K562 (cell line): ENCODE data around the gene TP53TG5. TPM values are rescaled to one million over a fixed set of nuclear protein-coding genes. Genes with fewer than 3 reads are reported as not detected.

Experiments
- CBX2 ChIP-seq: fragments of 200-600 bp; sonication (generic); IDR thresholded peaks from one replicate; pipeline ENCODE4 v1.6.1; 2012; ENCODE audit warnings: mild to moderate bottlenecking, low read length, inconsistent platforms; ENCODE audit not compliant: insufficient read depth, poor library complexity, severe bottlenecking
- CREB1 ChIP-seq, 2 experiments: sonication (generic) in 1 of 2; formaldehyde crosslinking in 1 of 2; IDR thresholded peaks; 2 replicates each; pipeline versions ENCODE4 v1.6.1 to v1.8.0; 2012 to 2022; ENCODE audit warnings: inconsistent platforms in 1 of 2, mild to moderate bottlenecking in 1 of 2, missing genetic modification reagents in 1 of 2, moderate library complexity in 1 of 2
- DDX20 ChIP-seq: fragments of 450-650 bp; IDR thresholded peaks from 2 replicates; pipeline ENCODE4 v1.6.1; 2016; ENCODE audit warnings: missing genetic modification characterization, low read depth, mild to moderate bottlenecking, missing compliant biosample characterization, moderate library complexity
- DPF2 ChIP-seq: fragments of 450-650 bp; IDR thresholded peaks from 2 replicates; pipeline ENCODE4 v1.6.1; 2016
- ETS2 ChIP-seq: IDR thresholded peaks from 2 replicates; pipeline ENCODE4 v1.6.1; 2016; ENCODE audit warnings: borderline replicate concordance, missing genetic modification characterization, mild to moderate bottlenecking, moderate library complexity, missing compliant biosample characterization; ENCODE audit not compliant: poor library complexity, severe bottlenecking
- FOSL1 ChIP-seq: fragments of 200-800 bp; sonication (Bioruptor generic); conservative IDR thresholded peaks from 2 replicates; pipeline ENCODE4 v1.6.1; 2016; ENCODE audit warnings: missing genetic modification characterization, missing compliant biosample characterization
- FOXP1 ChIP-seq: sonication (generic); formaldehyde crosslinking; IDR thresholded peaks from 2 replicates; pipeline ENCODE4 v1.8.0; 2022; ENCODE audit warnings: mild to moderate bottlenecking, missing genetic modification reagents
- KDM4B ChIP-seq, 2 experiments: fragments of 450-650 bp in 1 of 2; sonication (generic) in 1 of 2; IDR thresholded peaks; 2 replicates each; pipeline ENCODE4 v1.6.1; 2016 to 2017; ENCODE audit warnings: borderline replicate concordance in 2 of 2, antibody characterized with exemption in 1 of 2, low read depth in 1 of 2, mild to moderate bottlenecking in 1 of 2
- RB1 ChIP-seq: fragments of 450-650 bp; IDR thresholded peaks from 2 replicates; pipeline ENCODE4 v1.6.1; 2017; ENCODE audit warnings: low read depth, mild to moderate bottlenecking
- RBBP5 ChIP-seq: fragments of 200-600 bp; sonication (generic); IDR thresholded peaks from 2 replicates; pipeline ENCODE4 v1.6.1; 2012; ENCODE audit warnings: borderline replicate concordance, mild to moderate bottlenecking, low read length, control low read depth, inconsistent platforms; ENCODE audit not compliant: insufficient read depth, poor library complexity, severe bottlenecking
- RBM39 ChIP-seq: fragments of 200-400 bp; formaldehyde crosslinking; optimal IDR thresholded peaks from 2 replicates; pipeline ENCODE3; 2018; ENCODE audit warnings: low read depth, low read length
- RFX7 ChIP-seq: fragments of 250-450 bp; sonication (Bioruptor Pico); IDR thresholded peaks from 2 replicates; pipeline ENCODE4 v1.5.1; 2021; ENCODE audit warnings: mild to moderate bottlenecking
- SIN3B ChIP-seq: fragments of 450-650 bp; IDR thresholded peaks from 2 replicates; pipeline ENCODE4 v1.6.1; 2017; ENCODE audit warnings: low read depth, mild to moderate bottlenecking, moderate library complexity
- SNRNP70 ChIP-seq: fragments of 200-400 bp; formaldehyde crosslinking; optimal IDR thresholded peaks from 2 replicates; pipeline ENCODE3; 2017; ENCODE audit warnings: low read depth, low read length
- SPI1 ChIP-seq: IDR thresholded peaks from 2 replicates; pipeline ENCODE4 v1.6.1; 2011; ENCODE audit warnings: low read depth, low read length, control low read depth, borderline replicate concordance
- SRF ChIP-seq, 2 experiments: fragments of 250-450, 450-650 bp in 1 of 2; sonication (Bioruptor Pico) in 1 of 2; sonication (generic) in 1 of 2; formaldehyde crosslinking; IDR thresholded peaks; 2 replicates each; pipeline versions ENCODE4 v1.5.0 to v1.5.1; 2020 to 2022; ENCODE audit warnings: mild to moderate bottlenecking in 1 of 2, missing genetic modification reagents in 1 of 2
- YY1 ChIP-seq, 3 experiments: IDR thresholded peaks; 2 replicates each; pipeline ENCODE4 v1.6.1; 2011; ENCODE audit warnings: low read length in 2 of 3, mild to moderate bottlenecking in 2 of 3, moderate library complexity in 2 of 3, borderline replicate concordance in 1 of 3, control low read depth in 1 of 3, low read depth in 1 of 3; ENCODE audit not compliant: insufficient read depth in 3 of 3, insufficient replicate concordance in 2 of 3, control insufficient read depth in 1 of 3, insufficient read length in 1 of 3; ENCODE audit errors: extremely low read depth in 1 of 3
- ZNF764 ChIP-seq: fragments of 250-450 bp; sonication (Bioruptor Pico); IDR thresholded peaks from 2 replicates; pipeline ENCODE4 v1.4.0; 2020; ENCODE audit warnings: low read depth, mild to moderate bottlenecking, moderate library complexity
- polyA plus RNA-seq, 8 experiments: library from polyadenylated mRNA; depleted of rRNA in 4 of 8; stranded (reverse) in 5 of 8; unstranded in 3 of 8; fragments of >200 nt; fragmentation: Nextera tagmentation in 2 of 8; fragmentation: Illumina TruSeq in 1 of 8; extraction: Ambion mirVana in 2 of 8; extraction: Trizol in 1 of 8; gene quantifications; 2 replicates each; pipeline versions ENCODE4 v1.2.1 to v1.2.3, GENCODE V29; 2011 to 2014; ENCODE audit warnings: inconsistent platforms in 1 of 8, missing spikeins in 1 of 8
- total RNA-seq, 7 experiments: library from RNA; depleted of rRNA in 6 of 7; stranded (reverse); fragments of >200 nt in 6 of 7; fragmentation: Illumina TruSeq in 2 of 7; extraction: Trizol in 2 of 7; gene quantifications; 2 replicates each; pipeline versions ENCODE4 v1.2.1 to v1.2.3, GENCODE V29; 2011 to 2021; ENCODE audit warnings: low replicate concordance in 1 of 7
- TF ChIP-seq, protein P1 (sequence below), 2 experiments: IDR thresholded peaks; 2 replicates each; pipeline ENCODE4 v1.6.1; 2011; ENCODE audit warnings: borderline replicate concordance in 1 of 2, control low read depth in 1 of 2, low read depth in 1 of 2, low read length in 1 of 2, mild to moderate bottlenecking in 1 of 2, mixed read lengths in 1 of 2, moderate library complexity in 1 of 2; ENCODE audit not compliant: insufficient read depth in 1 of 2, insufficient read length in 1 of 2, poor library complexity in 1 of 2, severe bottlenecking in 1 of 2; ENCODE audit errors: extremely low read depth in 1 of 2
- TF ChIP-seq, protein P2 (sequence below): fragments of 450-650 bp; formaldehyde crosslinking; IDR thresholded peaks from 2 replicates; pipeline ENCODE4 v1.4.0; 2022; ENCODE audit warnings: missing genetic modification characterization
- TF ChIP-seq, protein P3 (sequence below): fragments of 450-650 bp; formaldehyde crosslinking; IDR thresholded peaks from 2 replicates; pipeline ENCODE4 v1.4.0; 2022; ENCODE audit warnings: missing genetic modification characterization

TP53TG5 gene
- total and polyA plus RNA-seq, 9 of the 15 experiments (the other 6 are each of a cell fraction or from before 2014, with no cell fraction given), result 0.04 to 0.05 (median 0.04) TPM; not detected in 6

DNA sequence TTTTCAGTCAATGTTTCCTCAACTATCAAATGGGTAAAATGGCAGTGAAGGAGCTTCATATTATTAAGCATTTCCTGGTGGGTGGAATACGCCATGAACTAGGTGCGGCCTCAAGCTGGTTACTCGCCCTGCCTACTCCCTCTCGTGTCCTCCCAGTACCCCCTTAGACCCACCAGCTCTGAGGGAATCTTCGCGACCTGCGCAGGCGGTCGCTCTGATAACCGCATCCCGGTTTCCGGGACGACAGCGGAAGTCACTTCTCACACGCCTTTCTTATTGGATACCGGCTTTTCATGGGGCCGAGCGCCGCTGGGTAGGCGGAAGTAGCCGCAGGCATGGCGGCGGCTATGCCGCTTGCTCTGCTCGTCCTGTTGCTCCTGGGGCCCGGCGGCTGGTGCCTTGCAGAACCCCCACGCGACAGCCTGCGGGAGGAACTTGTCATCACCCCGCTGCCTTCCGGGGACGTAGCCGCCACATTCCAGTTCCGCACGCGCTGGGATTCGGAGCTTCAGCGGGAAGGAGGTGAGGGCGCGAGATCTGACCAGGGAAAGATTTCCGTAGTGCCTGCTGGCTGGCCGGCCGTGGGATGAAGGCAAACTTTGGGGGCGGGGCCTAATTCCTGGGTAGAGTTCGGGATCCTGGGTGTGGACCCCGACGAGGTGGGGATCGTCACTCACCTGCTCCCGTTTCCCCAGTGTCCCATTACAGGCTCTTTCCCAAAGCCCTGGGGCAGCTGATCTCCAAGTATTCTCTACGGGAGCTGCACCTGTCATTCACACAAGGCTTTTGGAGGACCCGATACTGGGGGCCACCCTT, 37.9 kb upstream of the TP53TG5 start, which contains the start of gene PIGT (continued):
- peak; percentile 79 for TF ChIP-seq FOXP1 (CRISPR knock-in tag)
- peak in 1 of 2 experiments; percentile 44; a peak in 2 of 4 replicates for TF ChIP-seq SRF (CRISPR knock-in tag; IDR thresholded peaks at IDR 0.05)
- no peak for TF ChIP-seq DDX20 (tag)
- TF ChIP-seq KDM4B (IDR thresholded peaks at IDR 0.05; ENCODE audit: borderline replicate concordance in 2 of 2, low read depth in 1 of 2), result peak in 1 of 2 experiments; percentile 85; a peak in 1 of 4 replicates
- no peak for TF ChIP-seq ETS2
- TF ChIP-seq, protein P1, sequence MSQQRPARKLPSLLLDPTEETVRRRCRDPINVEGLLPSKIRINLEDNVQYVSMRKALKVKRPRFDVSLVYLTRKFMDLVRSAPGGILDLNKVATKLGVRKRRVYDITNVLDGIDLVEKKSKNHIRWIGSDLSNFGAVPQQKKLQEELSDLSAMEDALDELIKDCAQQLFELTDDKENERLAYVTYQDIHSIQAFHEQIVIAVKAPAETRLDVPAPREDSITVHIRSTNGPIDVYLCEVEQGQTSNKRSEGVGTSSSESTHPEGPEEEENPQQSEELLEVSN (IDR thresholded peaks at IDR 0.05; ENCODE audit: borderline replicate concordance in 1 of 2, extremely low read depth in 1 of 2, insufficient read depth in 1 of 2, insufficient read length in 1 of 2, low read depth in 1 of 2, low read length in 1 of 2, poor library complexity in 1 of 2, severe bottlenecking in 1 of 2), result peak; percentile 54 to 56
- peak; percentile 43; the same call in 1 of the 2 replicates for TF ChIP-seq SPI1
- 0 out of 2 replicates have a peak, but pooled peaks have one; percentile 18 for TF ChIP-seq DPF2
- no peak for TF ChIP-seq CBX2
- peak; percentile 58 for TF ChIP-seq RB1
- TF ChIP-seq, protein P2, sequence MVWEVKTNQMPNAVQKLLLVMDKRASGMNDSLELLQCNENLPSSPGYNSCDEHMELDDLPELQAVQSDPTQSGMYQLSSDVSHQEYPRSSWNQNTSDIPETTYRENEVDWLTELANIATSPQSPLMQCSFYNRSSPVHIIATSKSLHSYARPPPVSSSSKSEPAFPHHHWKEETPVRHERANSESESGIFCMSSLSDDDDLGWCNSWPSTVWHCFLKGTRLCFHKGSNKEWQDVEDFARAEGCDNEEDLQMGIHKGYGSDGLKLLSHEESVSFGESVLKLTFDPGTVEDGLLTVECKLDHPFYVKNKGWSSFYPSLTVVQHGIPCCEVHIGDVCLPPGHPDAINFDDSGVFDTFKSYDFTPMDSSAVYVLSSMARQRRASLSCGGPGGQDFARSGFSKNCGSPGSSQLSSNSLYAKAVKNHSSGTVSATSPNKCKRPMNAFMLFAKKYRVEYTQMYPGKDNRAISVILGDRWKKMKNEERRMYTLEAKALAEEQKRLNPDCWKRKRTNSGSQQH (CRISPR knock-in tag), result 0 out of 2 replicates have a peak, but pooled peaks have one; percentile 39
- TF ChIP-seq ZNF764 (CRISPR knock-in tag), result no peak
- no peak for TF ChIP-seq FOSL1 (tag)
- peak; percentile 99 for TF ChIP-seq SIN3B
- TF ChIP-seq CREB1 (IDR thresholded peaks at IDR 0.05), result peak; percentile 76
- peak; percentile 54; the same call in 1 of the 2 replicates for TF ChIP-seq CREB1 (CRISPR knock-in tag; IDR thresholded peaks at IDR 0.05)
- TF ChIP-seq RBM39, result no peak
- TF ChIP-seq, protein P3, sequence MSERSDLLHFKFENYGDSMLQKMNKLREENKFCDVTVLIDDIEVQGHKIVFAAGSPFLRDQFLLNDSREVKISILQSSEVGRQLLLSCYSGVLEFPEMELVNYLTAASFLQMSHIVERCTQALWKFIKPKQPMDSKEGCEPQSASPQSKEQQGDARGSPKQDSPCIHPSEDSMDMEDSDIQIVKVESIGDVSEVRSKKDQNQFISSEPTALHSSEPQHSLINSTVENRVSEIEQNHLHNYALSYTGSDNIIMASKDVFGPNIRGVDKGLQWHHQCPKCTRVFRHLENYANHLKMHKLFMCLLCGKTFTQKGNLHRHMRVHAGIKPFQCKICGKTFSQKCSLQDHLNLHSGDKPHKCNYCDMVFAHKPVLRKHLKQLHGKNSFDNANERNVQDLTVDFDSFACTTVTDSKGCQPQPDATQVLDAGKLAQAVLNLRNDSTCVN (CRISPR knock-in tag), result no peak
- TF ChIP-seq SNRNP70, result no peak
- peak; percentile 72 to 96 (median 93) for TF ChIP-seq YY1 (IDR thresholded peaks at IDR 0.05; ENCODE audit: borderline replicate concordance in 1 of 3, control insufficient read depth in 1 of 3, extremely low read depth in 1 of 3, insufficient read depth in 3 of 3, insufficient read length in 1 of 3, insufficient replicate concordance in 2 of 3, low read depth in 1 of 3, low read length in 2 of 3)
- TF ChIP-seq RBBP5, result peak; percentile 96
- no peak for TF ChIP-seq RFX7 (CRISPR knock-in tag)
